Measurements from ENCODE around the gene TMEM247.

DNA sequence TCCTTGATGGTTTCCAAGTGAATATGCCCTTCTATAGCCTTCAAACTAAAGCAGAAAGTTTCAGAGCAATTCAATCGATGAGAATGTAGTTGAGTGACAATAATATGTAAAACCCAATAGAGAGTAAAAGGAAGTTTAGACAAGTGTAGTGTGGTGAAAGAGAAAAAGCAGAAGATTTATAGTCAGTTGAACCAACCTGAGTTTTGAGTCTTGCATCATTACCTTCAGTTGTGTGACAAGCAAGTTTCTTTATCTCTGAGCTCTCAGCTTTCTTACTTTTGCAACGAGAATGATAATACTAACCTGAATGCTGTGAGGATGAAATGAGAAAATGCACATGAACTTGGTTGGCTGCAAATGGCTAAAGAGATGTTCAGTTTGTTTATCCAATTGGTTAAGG, 40.6 kb upstream of the TMEM247 start:
- TF ChIP-seq, protein P1, sequence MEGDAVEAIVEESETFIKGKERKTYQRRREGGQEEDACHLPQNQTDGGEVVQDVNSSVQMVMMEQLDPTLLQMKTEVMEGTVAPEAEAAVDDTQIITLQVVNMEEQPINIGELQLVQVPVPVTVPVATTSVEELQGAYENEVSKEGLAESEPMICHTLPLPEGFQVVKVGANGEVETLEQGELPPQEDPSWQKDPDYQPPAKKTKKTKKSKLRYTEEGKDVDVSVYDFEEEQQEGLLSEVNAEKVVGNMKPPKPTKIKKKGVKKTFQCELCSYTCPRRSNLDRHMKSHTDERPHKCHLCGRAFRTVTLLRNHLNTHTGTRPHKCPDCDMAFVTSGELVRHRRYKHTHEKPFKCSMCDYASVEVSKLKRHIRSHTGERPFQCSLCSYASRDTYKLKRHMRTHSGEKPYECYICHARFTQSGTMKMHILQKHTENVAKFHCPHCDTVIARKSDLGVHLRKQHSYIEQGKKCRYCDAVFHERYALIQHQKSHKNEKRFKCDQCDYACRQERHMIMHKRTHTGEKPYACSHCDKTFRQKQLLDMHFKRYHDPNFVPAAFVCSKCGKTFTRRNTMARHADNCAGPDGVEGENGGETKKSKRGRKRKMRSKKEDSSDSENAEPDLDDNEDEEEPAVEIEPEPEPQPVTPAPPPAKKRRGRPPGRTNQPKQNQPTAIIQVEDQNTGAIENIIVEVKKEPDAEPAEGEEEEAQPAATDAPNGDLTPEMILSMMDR (conservative IDR thresholded peaks at IDR 0.05 in 1 of 2, IDR thresholded peaks at IDR 0.05 in 1 of 2; ENCODE audit: low read depth in 1 of 2, low read length in 2 of 2): no peak
- TF ChIP-seq EZH2 (IDR thresholded peaks at IDR 0.05; ENCODE audit: low read length, missing control alignments): no peak
